ENCODE results near the gene DLEC1.

DNA sequence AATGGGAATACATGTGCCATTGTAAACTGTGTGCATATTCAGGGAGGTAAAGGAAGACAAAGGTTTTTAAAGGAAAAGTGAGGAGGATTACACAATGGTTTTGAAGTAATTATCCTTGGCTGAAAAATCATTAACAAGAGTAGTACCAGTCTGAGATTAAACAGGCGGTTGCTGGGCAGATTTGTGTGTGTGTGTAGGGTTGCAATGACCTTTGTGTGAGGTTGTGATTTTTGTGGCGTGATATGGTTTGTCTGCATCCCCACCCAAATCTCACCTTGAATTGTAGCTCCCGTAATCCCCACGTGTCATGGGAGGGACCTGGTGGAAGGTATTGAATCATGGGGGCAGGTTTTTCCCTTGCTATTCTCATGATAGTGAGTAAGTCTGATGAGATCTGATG, 7.0 kb downstream of the DLEC1 start:
- TF ChIP-seq ZNF274 (IDR thresholded peaks at IDR 0.05; ENCODE audit: low read depth, low read length) (no peak), SUZ12 (IDR thresholded peaks at IDR 0.05; ENCODE audit: extremely low read depth, insufficient read depth, insufficient read length) (no peak)

Measured in NT2/D1 (cell line).